GM12801 (cell line): ENCODE results near the gene ILK.

ENCODE experiments used
- TF ChIP-seq, protein P1 (sequence below): IDR thresholded peaks from one replicate; pipeline ENCODE4 v1.5.1; 2011; ENCODE audit warnings: control low read depth; ENCODE audit not compliant: insufficient read length; ENCODE audit errors: extremely low read depth

Gene ILK

DNA sequence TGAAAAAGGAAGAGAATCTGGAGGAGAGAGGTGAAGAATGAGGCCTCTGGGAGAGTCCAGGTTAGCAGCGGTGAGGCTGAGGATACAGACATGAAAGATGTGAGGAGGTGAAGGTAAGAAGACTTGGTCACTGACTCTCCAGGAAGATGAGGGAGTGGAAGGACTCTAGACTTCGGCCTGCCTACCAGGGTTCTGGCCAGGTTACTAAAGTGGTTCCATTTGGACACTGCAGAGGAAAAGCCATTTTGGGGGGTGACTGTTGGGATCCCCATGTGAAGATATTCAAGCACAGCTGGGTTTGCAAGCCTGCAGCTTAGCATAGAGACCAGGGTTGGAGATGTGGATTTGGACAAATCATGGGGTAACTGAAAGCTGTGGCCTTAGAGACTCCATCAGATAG lies 44.3 kb downstream of the ILK start:
- TF ChIP-seq, protein P1, sequence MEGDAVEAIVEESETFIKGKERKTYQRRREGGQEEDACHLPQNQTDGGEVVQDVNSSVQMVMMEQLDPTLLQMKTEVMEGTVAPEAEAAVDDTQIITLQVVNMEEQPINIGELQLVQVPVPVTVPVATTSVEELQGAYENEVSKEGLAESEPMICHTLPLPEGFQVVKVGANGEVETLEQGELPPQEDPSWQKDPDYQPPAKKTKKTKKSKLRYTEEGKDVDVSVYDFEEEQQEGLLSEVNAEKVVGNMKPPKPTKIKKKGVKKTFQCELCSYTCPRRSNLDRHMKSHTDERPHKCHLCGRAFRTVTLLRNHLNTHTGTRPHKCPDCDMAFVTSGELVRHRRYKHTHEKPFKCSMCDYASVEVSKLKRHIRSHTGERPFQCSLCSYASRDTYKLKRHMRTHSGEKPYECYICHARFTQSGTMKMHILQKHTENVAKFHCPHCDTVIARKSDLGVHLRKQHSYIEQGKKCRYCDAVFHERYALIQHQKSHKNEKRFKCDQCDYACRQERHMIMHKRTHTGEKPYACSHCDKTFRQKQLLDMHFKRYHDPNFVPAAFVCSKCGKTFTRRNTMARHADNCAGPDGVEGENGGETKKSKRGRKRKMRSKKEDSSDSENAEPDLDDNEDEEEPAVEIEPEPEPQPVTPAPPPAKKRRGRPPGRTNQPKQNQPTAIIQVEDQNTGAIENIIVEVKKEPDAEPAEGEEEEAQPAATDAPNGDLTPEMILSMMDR: no peak

DNA sequence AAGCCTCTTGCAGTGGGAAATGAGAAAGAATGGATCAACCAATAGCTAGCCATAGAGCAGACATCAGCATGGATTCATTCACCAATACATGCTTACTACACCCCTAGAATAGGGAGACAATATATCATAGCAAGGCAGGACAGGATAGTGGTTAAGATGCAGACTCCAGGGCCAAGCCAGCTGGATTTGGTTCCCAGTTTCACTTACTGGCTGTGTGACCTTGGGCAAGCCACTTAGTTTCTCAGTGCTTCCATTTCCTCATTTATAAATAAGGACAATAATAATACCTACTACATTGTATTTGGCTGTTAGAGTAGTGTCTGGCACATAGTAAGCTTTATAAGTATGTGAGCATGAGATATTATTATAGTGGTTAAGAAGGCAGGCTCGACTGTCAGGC lies 44.9 kb downstream of the ILK start:
- TF ChIP-seq, protein P1: no peak

DNA sequence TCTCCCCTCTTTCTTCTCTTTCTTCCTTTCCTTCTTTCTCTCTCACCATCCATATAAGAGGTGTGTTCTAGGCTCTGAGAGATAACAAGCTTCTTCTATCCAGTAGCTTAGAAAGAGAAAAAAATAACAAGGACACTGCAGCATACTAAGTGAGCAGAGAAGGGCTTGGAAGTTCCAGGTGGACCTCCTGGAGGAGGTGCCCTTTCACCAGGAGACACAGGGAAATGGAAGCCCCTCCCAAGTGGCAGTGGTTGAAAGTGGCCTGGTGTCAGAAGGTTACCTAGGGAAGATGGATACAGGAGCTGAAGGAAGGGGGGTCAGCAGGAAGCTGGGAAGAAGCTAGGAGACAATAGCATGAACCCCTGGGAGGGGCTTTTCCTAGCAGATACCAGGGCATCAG lies 46.5 kb downstream of the ILK start:
- TF ChIP-seq, protein P1: no peak

DNA sequence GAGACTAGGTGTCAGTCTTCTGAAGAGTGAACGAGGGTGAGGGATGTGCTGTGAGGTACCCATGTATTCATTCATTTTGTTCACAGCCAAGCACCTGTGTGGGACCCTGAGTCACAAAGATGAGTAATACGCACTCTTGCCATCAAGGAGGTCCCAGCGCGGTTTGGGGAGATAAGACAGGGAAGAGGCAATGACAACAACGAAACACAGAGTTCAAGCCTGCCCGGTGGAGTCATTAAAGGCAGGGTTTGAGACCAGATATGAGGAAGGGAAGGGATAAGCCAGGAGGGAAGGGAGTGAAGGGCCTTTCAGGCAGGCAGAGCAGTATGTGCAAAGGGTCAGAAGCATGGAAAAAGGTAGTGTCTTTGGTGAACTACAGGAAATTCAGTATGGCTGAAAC lies 47.4 kb downstream of the ILK start:
- TF ChIP-seq, protein P1: no peak

DNA sequence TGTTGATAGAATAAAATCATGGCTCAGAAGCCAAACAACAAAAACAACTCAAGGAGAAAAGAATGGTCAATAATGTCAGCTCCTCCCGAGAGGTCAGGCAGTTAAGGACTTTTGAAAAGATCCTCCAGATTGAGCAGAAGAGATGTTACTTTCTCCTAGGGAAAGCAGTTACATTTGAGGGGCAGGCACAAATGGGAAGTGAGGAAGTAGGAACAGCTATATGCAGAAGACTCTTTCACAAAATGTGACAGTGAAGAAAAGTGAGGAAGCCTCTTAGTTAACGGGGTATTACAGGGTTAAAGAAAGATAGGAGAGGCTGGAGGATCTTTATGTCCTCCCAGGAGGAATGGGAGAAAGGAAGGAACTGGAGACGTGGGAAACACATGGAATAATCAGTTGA lies 48.6 kb downstream of the ILK start:
- TF ChIP-seq, protein P1: no peak

DNA sequence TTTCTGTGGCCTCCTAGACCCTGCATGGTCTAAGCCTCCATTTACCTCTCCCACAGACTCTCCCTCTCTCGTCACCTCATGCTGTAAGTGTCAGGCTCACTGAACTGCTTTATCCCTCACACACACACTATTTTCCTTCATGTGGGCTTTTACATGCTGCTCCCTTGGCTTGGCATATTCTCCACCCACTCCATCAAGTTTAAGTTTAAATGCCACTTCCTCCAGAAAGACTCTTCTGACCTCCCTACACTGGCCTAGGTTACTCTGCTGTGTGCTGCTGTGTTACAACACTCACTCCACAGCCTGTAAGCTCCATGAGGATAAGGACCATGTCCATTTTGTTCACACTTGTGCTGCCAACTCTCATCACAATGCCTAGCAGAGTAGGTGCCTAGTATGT lies 49.5 kb downstream of the ILK start:
- TF ChIP-seq, protein P1: no peak

DNA sequence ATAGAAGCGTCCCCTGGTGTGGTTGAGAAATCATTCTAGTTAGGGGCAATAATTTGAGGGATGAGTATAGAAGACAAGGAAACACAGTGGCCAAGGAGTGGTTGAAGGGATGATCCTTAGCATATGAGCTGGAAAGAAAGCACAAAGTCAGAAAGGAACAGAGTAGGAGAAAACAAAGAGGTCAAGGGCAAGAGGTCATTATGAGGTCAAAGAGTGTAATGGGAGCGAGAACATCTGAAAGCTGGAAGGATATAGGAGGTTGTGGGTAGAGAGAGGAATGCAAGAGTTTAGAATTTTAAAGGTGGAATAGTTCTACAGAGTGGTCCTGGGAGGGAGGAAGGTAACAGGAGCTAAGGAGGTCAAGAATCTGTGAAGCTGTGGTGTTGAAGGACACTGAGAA lies 50.1 kb downstream of the ILK start:
- TF ChIP-seq, protein P1: no peak
